Cortex of kidney (tissue), 1 donor: Measurements from ENCODE around the gene CALHM4.

Source experiments
- DNase-seq: peaks from one replicate; lab custom pipeline; 2025; lab: John Stamatoyannopoulos, UW

Gene CALHM4

DNA sequence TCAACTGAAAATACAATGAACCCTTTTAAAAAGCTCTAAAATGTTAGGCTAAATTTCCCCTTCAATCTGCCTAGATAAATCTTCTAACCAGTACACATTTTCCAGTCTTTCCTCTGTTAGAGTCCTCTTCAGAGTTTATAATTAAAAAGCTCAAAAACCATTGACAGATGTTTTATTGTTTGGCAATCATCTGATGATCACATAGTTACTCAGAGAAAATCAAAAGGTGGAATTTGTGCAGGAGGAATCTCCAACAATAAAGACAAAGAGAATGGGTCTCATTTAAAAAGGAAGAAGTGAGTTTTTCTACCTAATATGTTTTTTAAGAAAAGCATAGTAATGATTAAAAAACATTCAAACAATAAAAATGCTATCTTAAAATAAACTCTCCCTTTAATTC, 11.1 kb upstream of the CALHM4 start:
- no peak for DNase-seq

DNA sequence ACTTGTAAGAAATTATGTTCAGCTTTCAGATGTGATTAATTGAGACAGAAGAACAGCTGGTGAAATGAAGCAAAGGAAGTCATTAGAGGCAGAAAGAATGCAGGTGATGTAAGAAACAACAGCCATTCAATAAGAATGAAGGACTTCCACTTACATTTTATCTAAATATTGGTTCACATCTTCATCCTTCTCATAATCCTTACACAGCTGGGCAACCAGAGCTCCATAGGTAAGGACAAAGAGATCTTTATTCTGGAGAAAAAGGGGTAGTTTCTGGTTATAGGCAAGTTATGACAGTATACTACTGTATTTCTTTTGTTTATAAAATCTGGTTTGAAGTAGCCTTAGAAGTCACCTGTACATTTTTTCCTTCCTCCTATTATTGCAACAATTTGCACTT, 10.4 kb upstream of the CALHM4 start:
- DNase-seq = no peak

DNA sequence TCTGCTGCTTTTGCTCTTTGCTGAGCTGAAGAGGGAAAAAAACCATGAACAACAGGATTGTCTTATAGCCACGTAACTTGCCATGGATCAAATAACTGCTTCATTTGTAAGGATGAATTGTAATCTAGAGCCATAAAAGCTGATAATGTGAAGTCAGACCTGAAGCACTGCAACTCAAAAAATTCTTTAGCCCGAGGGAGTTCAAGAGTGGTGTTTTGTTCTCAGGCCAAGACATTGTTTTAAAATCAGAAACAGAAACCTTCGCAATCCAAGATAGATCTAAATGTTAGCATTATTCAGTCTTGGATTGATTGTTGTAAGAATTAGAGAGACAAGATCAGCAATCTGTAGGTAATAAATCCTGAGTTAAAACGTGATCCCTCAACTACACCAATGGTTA, 7.9 kb upstream of the CALHM4 start, which contains the start of gene TRAPPC3L:
Gene TRAPPC3L (minus strand): TSS at position 34 of the 400 bp plus-strand sequence. CDS start 170 bp downstream, outside the sequence.
- DNase-seq = no peak

DNA sequence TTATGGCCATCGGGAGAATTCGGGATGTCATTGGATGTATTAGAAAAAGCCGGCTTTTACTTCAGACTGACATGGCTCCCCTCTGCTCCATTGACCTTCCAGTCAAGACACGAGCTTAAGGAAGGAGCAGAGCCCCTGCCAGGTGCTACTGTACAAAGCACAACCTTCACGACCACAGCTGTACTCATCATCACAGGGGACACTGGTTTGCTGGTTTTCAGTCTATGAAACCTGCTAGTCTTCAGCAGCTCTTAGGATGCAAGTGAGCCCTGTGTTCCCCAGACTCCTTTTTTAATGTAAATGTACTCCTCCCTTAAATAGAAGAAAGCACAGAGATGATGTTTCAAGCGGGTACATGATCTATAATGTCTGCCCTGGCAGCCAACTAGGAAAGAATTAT, 6.2 kb upstream of the CALHM4 start:
- no peak for DNase-seq

DNA sequence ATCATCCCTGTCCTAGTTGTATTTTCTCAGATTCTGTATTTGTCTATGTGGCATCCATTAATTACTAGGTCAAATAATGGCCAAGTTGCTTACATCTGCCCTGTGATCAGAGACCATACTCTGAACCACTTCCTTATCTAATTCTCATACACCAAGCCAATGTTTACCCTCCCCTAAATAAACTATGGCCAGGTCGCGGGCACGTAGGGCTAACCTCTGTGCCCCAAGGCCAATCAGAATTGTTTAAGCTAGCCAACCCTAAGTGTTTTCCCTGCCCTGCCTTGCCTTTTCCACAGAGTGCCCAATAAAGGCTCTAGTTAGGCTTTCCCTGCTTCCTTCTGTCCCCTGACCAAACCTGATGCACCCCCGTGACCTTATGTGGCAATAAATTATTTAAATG, 2.8 kb upstream of the CALHM4 start:
- no peak for DNase-seq

DNA sequence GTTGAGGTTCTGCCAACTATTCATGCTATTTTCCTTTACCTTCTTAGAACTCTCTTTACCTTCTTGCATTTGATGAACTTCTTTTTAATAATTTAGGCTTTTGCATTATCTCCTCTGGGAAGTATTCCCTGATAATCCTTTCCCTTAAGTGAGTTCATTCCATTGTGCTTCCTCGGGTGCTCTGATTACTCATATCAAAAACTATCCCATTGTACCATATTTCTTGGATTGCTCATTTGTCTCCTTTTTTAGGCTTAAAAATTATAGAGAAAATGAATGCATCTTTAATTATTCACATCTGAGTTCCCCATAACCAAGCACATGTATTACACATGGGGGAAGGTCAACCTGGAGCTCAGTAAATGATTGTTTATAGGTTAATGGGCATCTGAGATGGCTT, 2.5 kb downstream of the CALHM4 start:
- DNase-seq = no peak

DNA sequence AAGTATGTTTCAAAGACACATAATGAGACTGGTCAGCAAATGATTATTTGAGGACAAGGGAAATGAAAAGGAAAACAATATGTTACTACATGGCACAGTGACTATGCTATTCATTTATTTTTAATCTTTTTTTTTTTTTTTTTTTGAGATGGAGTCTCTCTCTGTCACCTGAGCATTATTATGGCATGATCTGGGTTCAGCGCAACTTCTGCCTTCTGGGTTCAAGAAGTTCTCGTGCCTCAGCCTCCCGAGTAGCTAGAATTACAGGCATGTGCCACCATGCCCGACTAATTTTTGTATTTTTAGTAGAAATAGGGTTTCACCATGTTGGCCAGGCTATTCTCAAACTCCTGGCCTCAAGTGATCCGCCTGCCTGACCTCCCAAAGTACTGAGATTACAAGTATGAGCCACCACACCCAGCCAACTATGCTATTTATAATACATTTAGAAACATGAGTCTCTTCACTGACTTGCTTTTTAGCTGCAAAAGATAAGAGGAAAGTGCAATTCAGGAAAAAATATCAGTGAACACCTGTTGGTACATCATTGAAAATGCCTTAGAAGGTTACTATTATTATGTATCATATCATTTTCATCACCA, 3.4 kb downstream of the CALHM4 start:
- DNase-seq = no peak

DNA sequence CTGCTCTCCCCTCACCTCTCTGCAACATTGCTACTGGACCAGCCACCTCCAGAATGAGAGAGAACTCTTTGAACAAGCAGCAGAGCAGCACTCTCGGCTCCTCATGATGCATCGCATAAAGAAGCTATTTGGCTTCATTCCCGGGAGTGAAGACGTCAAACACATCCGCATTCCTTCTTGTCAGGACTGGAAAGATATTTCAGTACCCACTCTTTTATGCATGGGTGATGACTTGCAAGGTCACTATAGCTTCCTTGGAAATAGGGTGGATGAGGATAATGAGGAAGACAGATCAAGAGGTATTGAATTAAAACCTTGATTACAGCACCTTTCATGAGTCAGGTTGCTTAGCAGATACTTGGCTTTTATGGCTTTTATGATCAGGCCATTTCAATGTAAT, 4.3 kb downstream of the CALHM4 start:
- no peak for DNase-seq

DNA sequence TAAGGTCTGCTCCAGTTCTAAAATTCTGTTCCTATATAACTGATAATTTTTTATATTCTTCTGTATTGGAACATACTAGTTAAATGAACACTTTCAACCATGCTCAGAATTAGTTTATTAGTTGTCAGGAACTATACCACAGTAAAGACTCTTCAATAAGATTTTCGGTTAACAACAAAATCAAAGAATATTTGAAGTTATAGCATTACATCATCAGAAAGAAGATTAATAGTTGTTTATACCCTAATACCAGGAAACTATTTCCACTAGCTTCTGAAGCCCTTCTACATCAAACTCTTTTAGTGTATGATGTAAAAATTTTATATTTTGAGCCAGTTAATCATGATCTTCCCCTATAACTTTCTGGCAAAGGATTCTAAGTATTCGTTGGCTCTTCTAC, 6.6 kb downstream of the CALHM4 start:
- DNase-seq = no peak

DNA sequence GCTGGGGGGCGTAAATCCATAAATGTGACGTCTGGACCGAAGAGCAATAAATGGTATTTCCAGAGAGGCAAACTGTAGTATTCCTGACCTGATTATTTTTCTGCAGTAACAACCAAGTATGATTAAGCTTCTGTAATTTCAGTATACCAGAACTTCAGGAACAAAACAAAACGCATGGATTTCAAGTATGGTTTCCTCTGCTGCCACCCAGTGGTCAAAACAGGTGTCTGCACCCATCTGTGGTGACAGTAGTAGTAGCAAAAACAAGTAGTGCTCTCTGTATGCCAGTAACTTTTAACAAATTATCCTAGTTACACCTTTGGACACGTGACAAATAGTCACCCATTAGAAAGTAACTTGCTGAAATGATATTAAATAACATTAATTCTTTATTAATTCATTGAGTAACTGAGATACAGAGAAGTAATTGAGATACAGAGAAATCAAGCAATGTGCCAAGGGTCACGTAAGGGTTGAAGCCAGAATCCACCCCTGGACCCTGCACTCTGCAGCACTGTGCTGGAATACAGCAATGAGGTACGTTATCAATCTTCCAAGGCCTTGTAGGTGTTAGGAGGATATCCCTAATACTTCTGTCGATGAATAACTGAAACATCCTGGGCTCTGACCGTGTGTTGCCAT, 7.9 kb downstream of the CALHM4 start:
- DNase-seq = no peak

DNA sequence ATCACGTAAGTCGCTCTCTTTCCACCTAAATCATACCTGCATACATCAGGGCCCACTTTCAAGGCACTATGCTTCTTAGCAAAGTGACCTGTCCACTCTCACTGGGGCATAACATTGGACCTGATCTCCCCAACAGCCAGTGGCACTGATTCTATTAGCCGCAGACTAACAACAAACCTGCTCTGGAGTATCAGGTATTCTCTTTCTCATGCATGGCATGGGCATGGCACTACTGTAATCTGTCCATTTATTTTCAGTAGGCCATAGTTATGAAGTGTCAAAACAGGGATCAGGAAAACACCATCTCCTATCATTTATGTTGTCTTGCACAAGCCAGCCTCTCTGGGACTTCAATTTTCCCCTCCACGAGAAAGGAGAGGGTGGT, 8.5 kb downstream of the CALHM4 start:
- no peak for DNase-seq

DNA sequence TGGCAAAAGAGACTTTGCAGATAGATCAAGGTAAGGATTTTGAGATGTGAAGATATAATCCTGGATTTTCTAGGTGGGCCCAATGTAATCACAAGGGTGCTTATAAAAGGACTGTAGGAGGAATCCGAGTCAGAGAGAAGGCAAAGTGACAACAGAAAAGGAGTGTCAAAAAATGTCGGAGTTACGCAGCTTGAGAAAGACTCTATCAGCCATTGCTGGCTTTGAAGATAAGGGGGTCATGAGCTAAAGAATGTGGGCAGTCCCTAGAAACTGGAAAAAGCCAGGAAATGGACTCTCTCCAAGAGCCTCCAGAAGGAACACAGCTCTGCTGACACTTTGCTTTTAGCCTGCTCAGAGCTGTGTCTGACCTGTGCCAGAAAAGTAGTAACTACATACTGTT, 9.1 kb downstream of the CALHM4 start:
- DNase-seq = no peak

DNA sequence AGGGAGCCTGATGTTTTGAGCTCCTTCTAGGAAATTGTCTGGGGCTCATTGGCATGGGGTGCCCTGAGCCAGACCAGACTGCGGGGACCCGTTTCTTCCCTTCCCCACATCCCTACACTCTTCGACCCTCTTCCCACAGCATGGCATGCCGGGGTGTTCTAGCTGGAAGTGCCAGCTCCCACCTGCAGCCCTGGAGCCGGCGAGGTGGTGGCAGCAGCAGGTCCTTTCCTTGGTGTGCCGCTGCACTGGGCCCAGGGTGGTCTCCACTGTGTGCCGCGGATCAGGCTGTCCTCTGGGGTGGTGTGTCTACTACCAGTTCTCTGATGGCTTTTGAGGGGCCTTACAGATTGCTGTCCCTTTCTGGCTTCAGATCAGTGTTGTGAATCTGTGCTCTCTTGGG, 10.3 kb downstream of the CALHM4 start:
- no peak for DNase-seq

DNA sequence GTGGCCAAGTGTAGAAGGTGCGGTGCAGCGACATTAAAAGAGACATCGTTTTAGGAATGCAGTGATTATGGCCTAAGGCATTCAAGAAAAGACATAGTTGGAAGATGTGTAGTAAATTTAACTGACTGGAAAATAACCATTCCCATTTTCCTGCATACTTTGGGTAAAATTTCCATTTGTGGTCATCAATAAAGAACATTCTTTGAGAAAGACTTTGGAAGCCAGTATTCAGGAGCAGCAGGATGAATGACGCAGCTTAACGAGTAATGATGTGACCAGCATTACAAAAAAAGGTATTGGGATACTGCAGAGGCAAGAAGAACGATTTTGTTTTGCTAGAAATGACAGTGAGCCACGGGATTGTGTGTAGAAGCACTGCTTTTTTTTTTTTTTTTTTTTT, 10.8 kb downstream of the CALHM4 start:
- no peak for DNase-seq

DNA sequence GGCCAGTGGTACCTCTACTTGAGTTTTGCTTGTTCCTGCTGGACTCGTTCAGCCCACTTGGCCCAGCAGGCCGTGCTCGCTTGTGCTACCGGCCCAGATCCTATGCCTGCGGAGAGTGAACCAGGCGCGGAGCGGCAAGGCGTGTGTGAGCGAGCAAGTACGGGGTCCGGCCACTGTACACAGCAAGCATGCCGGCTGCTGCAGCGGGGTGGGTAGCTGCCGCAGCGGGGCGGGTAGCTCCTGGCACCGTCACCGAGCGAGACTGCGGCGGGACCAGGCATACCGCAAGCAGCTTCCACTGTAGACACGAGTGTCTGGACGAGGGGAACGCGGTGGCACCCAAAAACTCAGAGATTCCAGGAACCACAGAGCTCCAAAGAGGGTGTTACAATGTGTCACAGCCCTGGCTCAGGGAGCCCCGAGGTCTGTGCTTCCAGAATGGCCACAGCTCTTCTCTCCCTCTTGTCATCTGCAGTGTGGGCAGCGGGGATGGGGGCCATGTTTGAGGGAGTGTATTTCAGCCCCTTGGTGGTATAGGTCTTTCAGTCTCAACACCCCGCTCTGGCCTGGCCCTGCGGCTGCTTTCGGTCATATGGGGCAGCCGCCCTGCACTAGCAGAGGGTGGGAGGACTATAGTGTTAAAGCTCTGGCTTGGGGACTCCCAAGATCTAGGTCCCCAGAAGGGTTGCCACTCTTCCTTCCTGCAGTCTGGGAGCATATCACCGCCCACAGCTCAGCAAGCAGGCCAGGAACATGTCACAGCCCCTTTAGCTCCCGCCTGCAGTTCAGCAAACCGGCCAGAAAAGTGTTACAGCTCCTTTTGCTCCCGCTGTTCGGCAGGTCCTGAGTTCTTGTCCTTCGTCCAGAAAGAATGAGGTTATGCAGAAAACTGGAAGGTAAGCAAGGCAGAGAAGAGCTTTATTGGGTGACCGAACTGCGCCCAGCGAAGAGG, 11.6 kb downstream of the CALHM4 start:
- DNase-seq = peak; percentile 40

DNA sequence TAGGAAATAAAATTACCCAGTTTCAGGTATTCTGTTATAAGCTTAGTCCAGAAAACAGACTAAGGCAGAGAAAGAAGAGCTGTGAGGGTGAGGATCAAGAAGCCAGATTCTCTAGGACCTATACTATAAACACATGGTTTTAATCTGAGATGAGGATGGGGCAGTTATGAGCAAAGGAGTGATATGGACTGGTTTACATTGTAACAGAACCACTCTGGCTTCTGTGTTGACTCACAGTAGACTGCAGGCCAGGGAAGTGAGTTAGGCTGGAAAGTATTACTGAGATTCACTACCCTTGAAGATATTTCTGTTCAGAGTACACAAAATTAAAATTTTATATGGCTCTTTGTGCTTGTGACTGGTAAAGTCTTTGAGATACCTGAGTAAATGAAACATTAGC, 14.6 kb downstream of the CALHM4 start:
- no peak for DNase-seq

DNA sequence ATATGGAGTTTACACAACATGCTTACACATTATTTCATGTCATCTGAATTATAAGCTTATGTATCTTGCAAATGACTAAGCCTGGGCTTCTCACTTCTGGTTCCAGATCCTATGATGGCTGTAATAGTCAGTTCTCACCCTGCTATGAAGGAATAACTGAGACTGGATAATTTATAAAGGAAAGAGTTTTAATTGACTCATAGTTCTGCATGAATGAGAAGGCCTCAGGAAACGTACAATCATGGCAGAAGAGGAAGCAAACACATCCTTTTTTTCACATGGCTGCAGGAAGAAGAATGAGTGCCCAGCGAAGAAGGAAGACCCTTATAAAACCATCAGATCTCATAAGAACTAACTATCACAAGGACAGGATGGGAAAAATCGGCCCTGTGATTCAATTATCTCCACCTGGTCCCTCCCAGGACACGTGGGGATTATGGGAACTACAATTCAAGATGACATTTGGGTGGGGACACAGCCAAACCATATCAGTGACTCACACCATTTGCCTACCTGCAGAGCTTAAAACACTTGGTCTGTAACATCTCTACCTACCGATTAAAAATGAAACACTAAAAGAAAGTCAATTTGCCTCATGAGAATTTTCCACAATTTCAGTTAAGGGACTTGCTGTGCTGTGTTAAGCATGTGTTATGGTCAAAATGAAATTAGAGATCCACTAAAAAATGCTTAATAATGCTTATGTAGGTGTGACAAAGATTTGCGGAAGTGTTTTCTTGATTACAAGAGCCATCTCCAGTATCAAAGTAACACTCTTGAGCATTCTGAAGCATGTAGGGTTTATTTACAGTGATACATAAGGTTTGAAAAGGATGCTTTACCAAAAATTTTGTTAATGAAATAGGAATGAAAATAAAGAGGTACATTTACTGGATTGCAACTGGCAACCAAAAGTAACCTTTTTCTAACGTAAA, 15.5 kb downstream of the CALHM4 start:
- no peak for DNase-seq

DNA sequence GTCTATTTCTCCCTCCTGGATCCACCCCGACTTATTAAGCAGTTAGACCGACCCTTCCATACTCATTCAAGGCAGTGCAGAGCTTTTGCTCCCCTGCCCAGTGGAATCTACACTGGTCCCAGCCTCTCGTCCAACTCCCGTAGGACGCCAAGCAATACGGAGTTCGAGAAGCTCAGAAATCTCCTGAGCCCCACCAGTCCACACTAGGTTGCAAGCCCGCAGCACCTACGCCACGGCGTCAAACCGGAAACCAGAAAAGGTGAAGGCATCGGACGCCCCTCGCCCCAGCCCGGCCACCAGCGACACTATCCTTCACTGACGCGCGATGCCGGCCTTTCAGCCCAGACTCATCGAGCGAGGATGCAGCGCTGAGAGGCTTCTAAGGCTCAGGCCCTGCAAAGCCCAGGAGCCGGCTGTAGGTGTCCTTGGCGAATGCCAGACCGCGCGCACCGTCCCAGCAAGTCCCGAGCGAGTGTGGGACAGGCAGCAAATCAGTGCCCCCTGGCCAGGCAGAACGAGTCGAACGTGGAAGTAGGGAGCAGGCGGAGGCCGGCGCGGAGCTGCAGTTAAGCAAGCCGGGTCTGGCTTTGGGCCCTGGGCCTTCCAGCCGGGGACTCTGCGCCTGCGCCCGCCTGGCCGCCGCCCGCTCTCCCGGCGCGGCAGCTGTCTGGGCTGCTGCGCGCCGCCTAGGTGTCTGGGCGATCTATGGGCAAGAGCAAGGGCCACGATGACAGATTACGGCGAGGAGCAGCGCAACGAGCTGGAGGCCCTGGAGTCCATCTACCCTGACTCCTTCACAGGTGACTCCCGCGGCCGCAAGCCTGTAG, 17.5 kb downstream of the CALHM4 start, which contains the start of gene RWDD1:
Gene RWDD1 (plus strand): TSS at position 649 of the 827 bp plus-strand sequence. CDS start 79 bp downstream, at position 728.
- peak; percentile 80 for DNase-seq

DNA sequence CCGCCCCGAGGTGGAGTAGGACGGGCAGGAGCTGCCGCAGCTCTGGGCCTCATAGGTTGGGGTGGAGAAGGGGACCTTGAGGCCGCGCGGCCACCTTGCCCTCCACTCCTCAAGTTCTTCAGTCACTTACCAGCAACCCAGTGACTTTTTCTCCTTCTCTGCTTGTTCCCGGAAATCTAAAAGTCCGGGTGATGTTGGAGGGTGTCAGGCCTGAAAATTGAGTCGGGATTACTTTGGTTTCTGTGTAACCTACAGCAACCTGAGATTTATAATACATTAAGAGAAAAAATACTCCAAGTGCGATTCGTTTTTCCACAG, 18.1 kb downstream of the CALHM4 start:
- DNase-seq = no peak

DNA sequence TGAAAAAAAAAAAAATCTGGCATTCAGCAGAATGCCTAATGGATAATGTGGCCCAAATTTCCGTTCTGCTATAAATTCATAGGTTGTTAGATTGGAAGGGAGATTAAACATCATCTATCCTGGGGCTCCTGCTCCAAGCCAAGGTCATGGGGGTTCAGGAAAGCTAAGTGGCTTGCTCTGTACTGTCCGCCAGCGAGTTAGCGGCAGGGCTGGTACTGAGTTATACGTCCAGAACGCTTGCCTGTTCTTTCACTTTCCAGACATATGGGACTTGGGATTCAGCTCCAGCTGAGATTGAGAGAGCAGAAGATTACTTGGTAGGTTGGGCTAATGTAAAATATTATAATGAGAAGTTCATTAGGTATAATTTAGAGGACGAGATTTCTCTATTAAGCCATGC, 18.6 kb downstream of the CALHM4 start:
- no peak for DNase-seq

DNA sequence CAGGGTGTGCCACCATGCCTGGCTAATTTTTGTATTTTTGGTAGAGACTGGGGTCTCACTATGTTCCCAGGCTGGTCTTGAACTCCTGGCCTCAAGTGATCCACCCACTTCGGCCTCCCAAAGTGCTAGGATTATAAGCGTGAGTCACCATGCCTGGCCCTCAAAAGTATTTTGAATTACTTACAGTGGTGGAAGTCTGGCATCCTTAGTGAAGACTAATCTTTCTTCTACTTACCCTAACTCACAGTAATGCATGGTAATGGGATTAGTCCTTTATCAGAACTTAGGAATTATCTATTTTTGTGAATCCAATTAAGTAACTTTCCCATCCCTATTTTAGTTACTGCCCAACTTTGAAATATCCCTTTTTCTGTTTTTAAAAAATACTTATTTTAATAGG, 21.7 kb downstream of the CALHM4 start:
- DNase-seq = no peak
